Measurements from ENCODE around the gene SIK3. TPM values are rescaled to one million over a fixed set of nuclear protein-coding genes. Genes with fewer than 3 reads are reported as not detected.

The SIK3 gene
- total RNA-seq, 1 donor from 2014 or later = 54.6 TPM

- no peak for DNase-seq (ENCODE audit: low spot score)
Observed at GRCh38 chr11:116868066-116868465, 230.2 kb downstream of the SIK3 start.

- no peak for DNase-seq (ENCODE audit: low spot score)
Observed at GRCh38 chr11:116867619-116868018, 230.6 kb downstream of the SIK3 start.

- no peak for DNase-seq (ENCODE audit: low spot score)
Observed at GRCh38 chr11:116866804-116867455, 231.3 kb downstream of the SIK3 start.

GRCh38 chr11:116865696-116866095 is 232.5 kb downstream of the SIK3 start:
- DNase-seq (ENCODE audit: low spot score) = no peak

- no peak for DNase-seq (ENCODE audit: low spot score)
Observed at GRCh38 chr11:116864531-116864930, 233.7 kb downstream of the SIK3 start.

GRCh38 chr11:116862951-116863350 is 235.3 kb downstream of the SIK3 start:
- DNase-seq (ENCODE audit: low spot score) = no peak

GRCh38 chr11:116862185-116862584 is 236.0 kb downstream of the SIK3 start:
- DNase-seq (ENCODE audit: low spot score) = no peak

GRCh38 chr11:116861539-116861938 is 236.7 kb downstream of the SIK3 start:
- DNase-seq (ENCODE audit: low spot score) = no peak

- DNase-seq (ENCODE audit: low spot score) = no peak
Observed at GRCh38 chr11:116860303-116860702, 237.9 kb downstream of the SIK3 start.

GRCh38 chr11:116859175-116859574 is 239.1 kb downstream of the SIK3 start:
- no peak for DNase-seq (ENCODE audit: low spot score)

GRCh38 chr11:116857936-116858335 is 240.3 kb downstream of the SIK3 start:
- no peak for DNase-seq (ENCODE audit: low spot score)

GRCh38 chr11:116857316-116857715 is 240.9 kb downstream of the SIK3 start:
- DNase-seq (ENCODE audit: low spot score) = no peak

GRCh38 chr11:116856423-116856822 is 241.8 kb downstream of the SIK3 start:
- DNase-seq (ENCODE audit: low spot score) = no peak

GRCh38 chr11:116855413-116855812 is 242.8 kb downstream of the SIK3 start:
- no peak for DNase-seq (ENCODE audit: low spot score)

GRCh38 chr11:116853461-116854073 is 244.7 kb downstream of the SIK3 start:
- peak; percentile 69 for DNase-seq (ENCODE audit: low spot score)

GRCh38 chr11:116852261-116853031 is 245.8 kb downstream of the SIK3 start:
- peak; percentile 49 for DNase-seq (ENCODE audit: low spot score)

- no peak for DNase-seq (ENCODE audit: low spot score)
Observed at GRCh38 chr11:116851626-116852025, 246.6 kb downstream of the SIK3 start.

- DNase-seq (ENCODE audit: low spot score) = no peak
Observed at GRCh38 chr11:116849486-116849885, 248.7 kb downstream of the SIK3 start.

- no peak for DNase-seq (ENCODE audit: low spot score)
Observed at GRCh38 chr11:116849060-116849459, 249.2 kb downstream of the SIK3 start.

GRCh38 chr11:116847612-116848011 is 250.6 kb downstream of the SIK3 start:
- no peak for DNase-seq (ENCODE audit: low spot score)

GRCh38 chr11:116844722-116845121 is 253.5 kb downstream of the SIK3 start:
- DNase-seq (ENCODE audit: low spot score) = no peak

- no peak for DNase-seq (ENCODE audit: low spot score)
Observed at GRCh38 chr11:116843661-116844060, 254.6 kb downstream of the SIK3 start.

GRCh38 chr11:116842909-116843308 is 255.3 kb downstream of the SIK3 start:
- DNase-seq (ENCODE audit: low spot score) = peak; percentile 77

Data from mucosa of gallbladder (tissue), 1 donor.